Caco-2 (cell line): Measurements from ENCODE around the gene LRRC7. TPM values are rescaled to one million over a fixed set of nuclear protein-coding genes. Genes with fewer than 3 reads are reported as not detected.

Experiments used
- BruUV-seq: library from RNA; stranded (reverse); fragments of 400-500 nt; replicated peaks from 2 replicates; lab custom pipeline; 2021; lab: Mats Ljungman, UMichigan
- CTCF ChIA-PET: fragments of 300-600 bp; sonication (Branson Sonifier 250); formaldehyde crosslinking; loops from one replicate; lab custom pipeline; 2022; ENCODE audit warnings: antibody characterized with exemption; lab: Charles Lee
- POLR2A ChIA-PET: fragments of 300-600 bp; sonication (Branson Sonifier 250); formaldehyde crosslinking; loops from one replicate; lab custom pipeline; 2022; ENCODE audit warnings: antibody characterized with exemption; lab: Charles Lee
- DNase-seq, 2 experiments: peaks; one replicate each; pipeline versions ENCODE4 v3.0.0 to v3.0.0-alpha.2; 2020 to 2022
- H3K27me3 ChIP-seq: replicated peaks from 2 replicates; pipeline ENCODE4 v1.6.0; 2011; ENCODE audit warnings: low read length; ENCODE audit not compliant: control insufficient read depth, insufficient read depth
- H3K36me3 ChIP-seq: 2 replicates; pipeline ENCODE4 v1.5.1; 2011; ENCODE audit warnings: low read length; ENCODE audit not compliant: control insufficient read depth, insufficient read depth
- H3K4me1 ChIP-seq: fragments of 250-450 bp; sonication (Bioruptor Pico); 2 replicates; pipeline ENCODE4 v1.5.1; 2020; ENCODE audit warnings: mild to moderate bottlenecking
- H3K4me3 ChIP-seq: 2 replicates; pipeline ENCODE4 v1.5.1; 2011; ENCODE audit warnings: low read depth, mild to moderate bottlenecking, control low read depth, low read length
- H3K9me3 ChIP-seq: fragments of 250-450 bp; sonication (Bioruptor Pico); 2 replicates; pipeline ENCODE4 v1.5.1; 2020; ENCODE audit warnings: mild to moderate bottlenecking, moderate library complexity
- H3K27ac Mint-ChIP-seq: one replicate; pipeline ENCODE4 v1.8.0; 2022; ENCODE audit warnings: mixed read lengths; ENCODE audit not compliant: unreplicated experiment
- H3K27me3 Mint-ChIP-seq: one replicate; pipeline ENCODE4 v1.8.0; 2022; ENCODE audit warnings: mixed read lengths; ENCODE audit not compliant: insufficient read depth, unreplicated experiment
- H3K36me3 Mint-ChIP-seq: one replicate; pipeline ENCODE4 v1.8.0; 2022; ENCODE audit warnings: mild to moderate bottlenecking, mixed read lengths; ENCODE audit not compliant: insufficient read depth, unreplicated experiment
- H3K4me1 Mint-ChIP-seq: one replicate; pipeline ENCODE4 v1.8.0; 2022; ENCODE audit warnings: low read depth, mixed read lengths; ENCODE audit not compliant: unreplicated experiment
- H3K4me3 Mint-ChIP-seq: one replicate; pipeline ENCODE4 v1.8.0; 2022; ENCODE audit warnings: mild to moderate bottlenecking, moderate library complexity, mixed read lengths; ENCODE audit not compliant: unreplicated experiment
- H3K9me3 Mint-ChIP-seq: one replicate; pipeline ENCODE4 v1.8.0; 2022; ENCODE audit warnings: mixed read lengths; ENCODE audit not compliant: unreplicated experiment
- intact Hi-C: fragments of 100-400 bp; cut with micrococcal nuclease; formaldehyde crosslinking; loops from one replicate; pipeline ENCODE4 v1.10.0; 2022; ENCODE audit not compliant: unreplicated experiment
- total RNA-seq: library from RNA; stranded (reverse); gene quantifications from 2 replicates; pipeline ENCODE4 v1.2.3, GENCODE V29; 2022
- TF ChIP-seq, protein P1 (sequence below), 2 experiments: fragments of 200-600 bp in 1 of 2; IDR thresholded peaks; 1 replicate in 1 of 2; 2 replicates in 1 of 2; pipeline versions ENCODE4 v1.5.1 to v1.8.0; 2011 to 2022; ENCODE audit warnings: antibody characterized with exemption in 1 of 2, control low read depth in 1 of 2, inconsistent platforms in 1 of 2, low read depth in 1 of 2, low read length in 1 of 2, mild to moderate bottlenecking in 1 of 2, moderate library complexity in 1 of 2; ENCODE audit not compliant: insufficient read depth in 1 of 2, severe bottlenecking in 1 of 2, unreplicated experiment in 1 of 2

The LRRC7 gene
- total RNA-seq, 1 experiment from 2014 or later: 8.5 TPM

DNA sequence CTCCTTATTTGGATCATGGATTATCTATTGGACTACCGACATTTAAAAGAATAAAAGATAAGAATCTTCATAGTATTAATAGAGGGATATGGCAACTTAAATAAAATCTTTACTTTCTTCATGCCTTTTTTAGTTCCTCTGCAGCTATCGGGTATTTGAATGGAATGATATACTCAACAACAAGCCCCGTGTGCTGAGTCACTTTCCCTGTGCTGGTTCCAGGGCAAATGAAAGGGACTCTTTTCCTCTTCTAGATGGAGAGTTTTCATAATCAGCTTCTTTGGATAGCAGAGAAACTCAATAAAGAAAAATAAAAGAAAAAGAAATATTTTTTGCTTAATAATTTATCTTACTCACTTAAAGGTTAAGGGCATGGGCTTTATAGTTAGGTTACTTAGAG is 423.9 kb downstream of the LRRC7 start:
- Mint-ChIP-seq H3K4me3 (no peak overlapping the region), H3K36me3 (no peaks in the 10 kb centered on the region), H3K9me3 (no peaks in the 10 kb centered on the region), H3K4me1 (no peaks in the 10 kb centered on the region), H3K27me3 (no peaks in the 10 kb centered on the region), H3K27ac (no peak overlapping the region)
- no TSS peak for BruUV-seq
- no peaks in the 10 kb centered on the region for H3K4me1 ChIP-seq
- no peaks in the 10 kb centered on the region for H3K36me3 ChIP-seq
- H3K9me3 ChIP-seq: no peaks in the 10 kb centered on the region
- TF ChIP-seq, protein P1, sequence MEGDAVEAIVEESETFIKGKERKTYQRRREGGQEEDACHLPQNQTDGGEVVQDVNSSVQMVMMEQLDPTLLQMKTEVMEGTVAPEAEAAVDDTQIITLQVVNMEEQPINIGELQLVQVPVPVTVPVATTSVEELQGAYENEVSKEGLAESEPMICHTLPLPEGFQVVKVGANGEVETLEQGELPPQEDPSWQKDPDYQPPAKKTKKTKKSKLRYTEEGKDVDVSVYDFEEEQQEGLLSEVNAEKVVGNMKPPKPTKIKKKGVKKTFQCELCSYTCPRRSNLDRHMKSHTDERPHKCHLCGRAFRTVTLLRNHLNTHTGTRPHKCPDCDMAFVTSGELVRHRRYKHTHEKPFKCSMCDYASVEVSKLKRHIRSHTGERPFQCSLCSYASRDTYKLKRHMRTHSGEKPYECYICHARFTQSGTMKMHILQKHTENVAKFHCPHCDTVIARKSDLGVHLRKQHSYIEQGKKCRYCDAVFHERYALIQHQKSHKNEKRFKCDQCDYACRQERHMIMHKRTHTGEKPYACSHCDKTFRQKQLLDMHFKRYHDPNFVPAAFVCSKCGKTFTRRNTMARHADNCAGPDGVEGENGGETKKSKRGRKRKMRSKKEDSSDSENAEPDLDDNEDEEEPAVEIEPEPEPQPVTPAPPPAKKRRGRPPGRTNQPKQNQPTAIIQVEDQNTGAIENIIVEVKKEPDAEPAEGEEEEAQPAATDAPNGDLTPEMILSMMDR (IDR thresholded peaks at IDR 0.05; ENCODE audit: insufficient read depth in 1 of 2, low read depth in 1 of 2, low read length in 1 of 2, severe bottlenecking in 1 of 2, unreplicated experiment in 1 of 2): no peak
- intact Hi-C loops: no loop called here
- POLR2A ChIA-PET: no interaction called here
- H3K4me3 ChIP-seq: no peak overlapping the region
- H3K27me3 ChIP-seq: no peaks in the 10 kb centered on the region
- DNase-seq: no peak
- CTCF ChIA-PET: no interaction called here

DNA sequence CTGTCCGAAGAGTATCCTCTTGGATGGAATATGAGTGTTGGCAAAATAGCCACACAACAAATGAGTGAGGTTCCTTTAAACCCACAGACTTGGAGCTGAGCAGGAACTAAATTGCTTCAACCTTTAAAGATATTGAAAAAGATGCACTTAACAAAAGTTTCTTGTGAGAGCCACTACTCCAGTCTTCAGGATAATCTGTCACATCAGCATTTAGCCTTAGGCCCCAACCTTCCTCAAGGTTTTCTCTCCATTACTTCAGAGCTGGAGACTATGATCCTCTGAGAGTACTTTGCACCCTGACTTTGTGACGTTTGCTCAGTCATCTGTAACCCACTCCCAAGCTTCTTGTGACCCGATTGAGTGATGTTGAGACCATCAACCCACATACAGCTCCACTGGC is 424.9 kb downstream of the LRRC7 start:
- no TSS peak for BruUV-seq
- Histone ChIP-seq H3K9me3 (no peaks in the 10 kb centered on the region), H3K36me3 (no peaks in the 10 kb centered on the region), H3K4me1 (no peaks in the 10 kb centered on the region), H3K4me3 (no peak overlapping the region), H3K27me3 (no peaks in the 10 kb centered on the region)
- intact Hi-C loops: no loop called here
- POLR2A ChIA-PET: no interaction called here
- H3K9me3 Mint-ChIP-seq: no peaks in the 10 kb centered on the region
- no peak overlapping the region for H3K27ac Mint-ChIP-seq
- H3K36me3 Mint-ChIP-seq: no peaks in the 10 kb centered on the region
- no peaks in the 10 kb centered on the region for H3K27me3 Mint-ChIP-seq
- TF ChIP-seq, protein P1 (IDR thresholded peaks at IDR 0.05; ENCODE audit: insufficient read depth in 1 of 2, low read depth in 1 of 2, low read length in 1 of 2, severe bottlenecking in 1 of 2, unreplicated experiment in 1 of 2): no peak
- no peak for DNase-seq
- no peak overlapping the region for H3K4me3 Mint-ChIP-seq
- CTCF ChIA-PET: no interaction called here
- H3K4me1 Mint-ChIP-seq: no peaks in the 10 kb centered on the region

DNA sequence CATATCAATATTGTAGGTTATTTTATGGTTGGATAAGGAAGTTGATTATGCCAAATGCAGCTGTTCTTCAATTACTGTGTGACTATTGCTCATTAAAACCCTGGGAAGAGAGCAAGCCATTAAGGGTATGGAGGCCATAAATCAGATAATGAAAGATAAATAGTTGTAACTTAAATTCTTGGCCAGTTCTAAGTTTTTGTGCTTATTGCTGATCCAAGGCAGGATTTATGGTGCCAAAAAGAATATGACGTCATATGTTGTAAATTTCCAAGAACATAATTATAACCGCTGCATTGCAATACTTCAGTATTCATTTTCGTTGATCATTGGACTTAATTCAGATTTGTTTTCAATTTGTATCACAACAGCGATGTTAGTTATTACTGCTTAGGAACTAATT is 426.1 kb downstream of the LRRC7 start:
- Mint-ChIP-seq H3K27me3 (no peaks in the 10 kb centered on the region), H3K4me1 (no peaks in the 10 kb centered on the region), H3K27ac (no peak overlapping the region), H3K4me3 (no peak overlapping the region), H3K36me3 (no peaks in the 10 kb centered on the region), H3K9me3 (no peaks in the 10 kb centered on the region)
- no peak for DNase-seq
- TF ChIP-seq, protein P1 (IDR thresholded peaks at IDR 0.05; ENCODE audit: insufficient read depth in 1 of 2, low read depth in 1 of 2, low read length in 1 of 2, severe bottlenecking in 1 of 2, unreplicated experiment in 1 of 2): no peak
- POLR2A ChIA-PET: no interaction called here
- intact Hi-C loops: no loop called here
- CTCF ChIA-PET: no interaction called here
- BruUV-seq: no TSS peak
- H3K4me3 ChIP-seq: no peak overlapping the region
- H3K4me1 ChIP-seq: no peaks in the 10 kb centered on the region
- no peaks in the 10 kb centered on the region for H3K27me3 ChIP-seq
- H3K9me3 ChIP-seq: no peaks in the 10 kb centered on the region
- H3K36me3 ChIP-seq: no peaks in the 10 kb centered on the region
